ENCODE data around the gene SAPCD1.

- no peak for TF ChIP-seq CTCF (IDR thresholded peaks at IDR 0.05)
- TF ChIP-seq POLR2A (IDR thresholded peaks at IDR 0.05) = no peak
- no peak for TF ChIP-seq POLR2AphosphoS5 (IDR thresholded peaks at IDR 0.05)
These were observed 34.5 kb upstream of the SAPCD1 start for GRCh38 chr6:31727717-31728671.
